GM23338 (cell line): Measurements from ENCODE around the gene SUOX. TPM values are rescaled to one million over a fixed set of nuclear protein-coding genes. Genes with fewer than 3 reads are reported as not detected.

Source experiments
- ATAC-seq: fragments of 200-7000 bp; cut with Tn5 transposase; 3 replicates; pipeline ENCODE4 v1.9.1; 2020
- DNase-seq: peaks from one replicate; pipeline ENCODE4 v3.0.0-alpha.2; 2015; ENCODE audit warnings: low spot score
- H2AFZ ChIP-seq: fragments of 200-600 bp; sonication (generic); 2 replicates; pipeline ENCODE4 v1.8.0; 2016; ENCODE audit warnings: antibody characterized with exemption, mild to moderate bottlenecking, moderate library complexity
- H3F3A ChIP-seq: fragments of 200-600 bp; sonication (generic); replicated peaks from 2 replicates; pipeline ENCODE4 v1.8.0; 2017; ENCODE audit warnings: antibody characterized with exemption, mixed run types, low read depth
- H3K27ac ChIP-seq: fragments of 200-600 bp; sonication (generic); 2 replicates; pipeline ENCODE4 v1.6.1; 2016; ENCODE audit warnings: low read depth
- H3K27me3 ChIP-seq: fragments of 200-600 bp; sonication (generic); 2 replicates; pipeline ENCODE4 v1.8.0; 2016; ENCODE audit warnings: mild to moderate bottlenecking, mixed run types, moderate library complexity; ENCODE audit not compliant: insufficient read depth
- H3K36me3 ChIP-seq: fragments of 200-600 bp; sonication (generic); 2 replicates; pipeline ENCODE4 v1.8.0; 2016; ENCODE audit warnings: mild to moderate bottlenecking; ENCODE audit not compliant: insufficient read depth
- H3K4me1 ChIP-seq: fragments of 200-600 bp; sonication (generic); 2 replicates; pipeline ENCODE4 v1.8.0; 2016; ENCODE audit warnings: mild to moderate bottlenecking, moderate library complexity; ENCODE audit not compliant: insufficient read depth
- H3K4me2 ChIP-seq: fragments of 200-600 bp; sonication (generic); 2 replicates; pipeline ENCODE4 v1.7.1; 2017; ENCODE audit warnings: mixed run types
- H3K4me3 ChIP-seq: fragments of 200-600 bp; sonication (generic); 2 replicates; pipeline ENCODE4 v1.6.1; 2016; ENCODE audit warnings: mixed run types
- H3K79me2 ChIP-seq: fragments of 200-600 bp; sonication (generic); replicated peaks from 2 replicates; pipeline ENCODE4 v1.8.0; 2017; ENCODE audit warnings: mild to moderate bottlenecking; ENCODE audit not compliant: insufficient read depth
- H3K9me2 ChIP-seq: fragments of 200-600 bp; sonication (generic); 2 replicates; pipeline ENCODE4 v1.8.0; 2017; ENCODE audit not compliant: insufficient read depth
- H4K20me1 ChIP-seq: fragments of 200-600 bp; sonication (generic); replicated peaks from 2 replicates; pipeline ENCODE4 v1.8.0; 2017; ENCODE audit warnings: mild to moderate bottlenecking; ENCODE audit not compliant: insufficient read depth
- H3K27ac Mint-ChIP-seq: 2 replicates; pipeline ENCODE4 v1.8.0; 2020; ENCODE audit warnings: inconsistent platforms, mild to moderate bottlenecking, moderate library complexity, mixed read lengths
- H3K27me3 Mint-ChIP-seq: 3 replicates; pipeline ENCODE4 v1.8.0; 2022; ENCODE audit warnings: low read depth, mild to moderate bottlenecking, moderate library complexity, mixed read lengths, inconsistent platforms; ENCODE audit not compliant: insufficient read depth, poor library complexity
- H3K36me3 Mint-ChIP-seq: 3 replicates; pipeline ENCODE4 v1.8.0; 2021; ENCODE audit warnings: low read depth, mild to moderate bottlenecking, inconsistent platforms, moderate library complexity, mixed read lengths
- H3K4me1 Mint-ChIP-seq: 3 replicates; pipeline ENCODE4 v1.8.0; 2020; ENCODE audit warnings: mild to moderate bottlenecking, inconsistent platforms, mixed read lengths
- H3K4me3 Mint-ChIP-seq: 3 replicates; pipeline ENCODE4 v1.8.0; 2021; ENCODE audit warnings: moderate library complexity, mild to moderate bottlenecking, inconsistent platforms, mixed read lengths
- H3K9me3 Mint-ChIP-seq: 3 replicates; pipeline ENCODE4 v1.8.0; 2020; ENCODE audit warnings: moderate library complexity, mild to moderate bottlenecking, inconsistent platforms, mixed read lengths
- CREB1 ChIP-seq: fragments of 250-450 bp; sonication (Bioruptor Pico); IDR thresholded peaks from 2 replicates; pipeline ENCODE4 v1.5.0; 2020; ENCODE audit warnings: low read depth, mild to moderate bottlenecking, moderate library complexity
- CTCF ChIP-seq, 2 experiments: fragments of 200-600 bp in 1 of 2; sonication (generic) in 1 of 2; conservative IDR thresholded peaks; 2 replicates each; pipeline versions ENCODE4 v1.5.1 to v1.6.1; 2016 to 2017; ENCODE audit warnings: antibody characterized with exemption in 2 of 2, low read depth in 2 of 2, mild to moderate bottlenecking in 2 of 2, moderate library complexity in 1 of 2
- EZH2 ChIP-seq: fragments of 200-600 bp; sonication (generic); IDR thresholded peaks from one replicate; pipeline ENCODE4 v1.8.0; 2017; ENCODE audit warnings: antibody characterized with exemption, mild to moderate bottlenecking, low read depth; ENCODE audit not compliant: unreplicated experiment
- EZH2phosphoT487 ChIP-seq: fragments of 200-600 bp; sonication (generic); IDR thresholded peaks from one replicate; pipeline ENCODE4 v1.8.1; 2018; ENCODE audit warnings: antibody characterized with exemption; ENCODE audit not compliant: unreplicated experiment
- JUNB ChIP-seq: IDR thresholded peaks from one replicate; pipeline ENCODE4 v1.6.1; 2016; ENCODE audit warnings: antibody characterized with exemption; ENCODE audit not compliant: unreplicated experiment
- NANOG ChIP-seq: IDR thresholded peaks from 2 replicates; pipeline ENCODE4 v1.6.1; 2016; ENCODE audit warnings: antibody characterized with exemption, borderline replicate concordance
- POLR2AphosphoS5 ChIP-seq: IDR thresholded peaks from 2 replicates; pipeline ENCODE4 v1.6.1; 2016; ENCODE audit warnings: antibody characterized with exemption, low read depth
- REST ChIP-seq: IDR thresholded peaks from one replicate; pipeline ENCODE4 v1.6.1; 2018; ENCODE audit warnings: antibody characterized with exemption; ENCODE audit not compliant: unreplicated experiment
- STAT1 ChIP-seq: IDR thresholded peaks from one replicate; pipeline ENCODE4 v1.6.1; 2016; ENCODE audit warnings: antibody characterized with exemption; ENCODE audit not compliant: unreplicated experiment
- ZNF114 ChIP-seq: fragments of 250-450 bp; sonication (Bioruptor Pico); IDR thresholded peaks from 2 replicates; pipeline ENCODE4 v1.5.0; 2020; ENCODE audit warnings: mild to moderate bottlenecking, moderate library complexity
- ZNF331 ChIP-seq: fragments of 250-450 bp; sonication (Bioruptor Pico); IDR thresholded peaks from 2 replicates; pipeline ENCODE4 v1.5.0; 2020; ENCODE audit warnings: low read depth, mild to moderate bottlenecking, moderate library complexity
- ZNF462 ChIP-seq: fragments of 250-450 bp; sonication (Bioruptor Pico); IDR thresholded peaks from 2 replicates; pipeline ENCODE4 v1.5.0; 2020; ENCODE audit warnings: mild to moderate bottlenecking, moderate library complexity
- polyA plus RNA-seq: library from polyadenylated mRNA; unstranded; fragments of >200 nt; fragmentation: Nextera tagmentation; extraction: Ambion mirVana; gene quantifications from 2 replicates; pipeline ENCODE4 v1.2.1, GENCODE V29; 2016
- total RNA-seq: library from RNA; depleted of rRNA; stranded (reverse); fragments of >200 nt; shearing (Covaris generic); gene quantifications from 2 replicates; pipeline ENCODE4 v1.2.3, GENCODE V29; 2014
- TF ChIP-seq, protein P1 (sequence below): IDR thresholded peaks from 2 replicates; pipeline ENCODE4 v1.6.1; 2016; ENCODE audit warnings: antibody characterized with exemption

The SUOX gene
- total and polyA plus RNA-seq, 2 experiments from 2014 or later: 14.0 to 27.5 TPM

DNA sequence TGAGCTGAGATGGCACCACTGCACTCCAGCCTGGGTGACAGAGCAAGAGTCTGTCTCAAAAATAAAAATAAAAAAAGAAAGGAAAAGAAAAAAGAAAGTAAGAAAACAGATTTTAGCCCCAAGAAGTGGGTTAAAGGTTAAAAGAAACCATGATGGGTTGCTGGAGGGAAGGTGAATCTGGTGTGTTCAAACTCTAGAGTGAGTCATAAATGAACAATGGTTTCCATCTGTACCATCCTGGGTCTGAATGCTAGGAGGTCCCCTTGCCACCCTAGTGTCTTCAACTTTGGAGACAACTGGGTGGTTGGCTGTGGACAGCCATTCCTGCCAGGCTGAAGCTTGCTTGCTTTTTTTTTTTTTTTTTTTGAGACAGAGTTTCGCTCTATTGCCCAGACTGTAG, 43.1 kb downstream of the SUOX start:
- no peak for ATAC-seq
- Mint-ChIP-seq H3K27me3 (peaks cover 5% of the 10 kb centered on the region), H3K36me3 (peaks cover 43% of the 10 kb centered on the region), H3K27ac (no peak overlapping the region), H3K9me3 (no peaks in the 10 kb centered on the region; the same call in 1 of the 3 replicates), H3K4me3 (no peak overlapping the region), H3K4me1 (peaks cover 40% of the 10 kb centered on the region)
- no peaks in the 10 kb centered on the region for H3K9me2 ChIP-seq
- peaks cover 23% of the 10 kb centered on the region for H3K36me3 ChIP-seq
- no peak for DNase-seq
- H3F3A ChIP-seq: peaks cover 35% of the 10 kb centered on the region
- TF ChIP-seq JUNB (no peak), ZNF114 (CRISPR knock-in tag) (no peak), EZH2phosphoT487 (no peak), ZNF462 (CRISPR knock-in tag) (no peak), POLR2AphosphoS5 (no peak), EZH2 (no peak), CTCF (conservative IDR thresholded peaks at IDR 0.05; ENCODE audit: low read depth in 2 of 2) (no peak), REST (no peak), CREB1 (CRISPR knock-in tag) (no peak), STAT1 (no peak), ZNF331 (CRISPR knock-in tag) (no peak), NANOG (no peak)
- TF ChIP-seq, protein P1, sequence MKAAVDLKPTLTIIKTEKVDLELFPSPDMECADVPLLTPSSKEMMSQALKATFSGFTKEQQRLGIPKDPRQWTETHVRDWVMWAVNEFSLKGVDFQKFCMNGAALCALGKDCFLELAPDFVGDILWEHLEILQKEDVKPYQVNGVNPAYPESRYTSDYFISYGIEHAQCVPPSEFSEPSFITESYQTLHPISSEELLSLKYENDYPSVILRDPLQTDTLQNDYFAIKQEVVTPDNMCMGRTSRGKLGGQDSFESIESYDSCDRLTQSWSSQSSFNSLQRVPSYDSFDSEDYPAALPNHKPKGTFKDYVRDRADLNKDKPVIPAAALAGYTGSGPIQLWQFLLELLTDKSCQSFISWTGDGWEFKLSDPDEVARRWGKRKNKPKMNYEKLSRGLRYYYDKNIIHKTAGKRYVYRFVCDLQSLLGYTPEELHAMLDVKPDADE: no peak
- peaks cover 19% of the 10 kb centered on the region for H4K20me1 ChIP-seq
- H3K4me2 ChIP-seq: no peak overlapping the region
- H3K27ac ChIP-seq: peak overlapping the region; percentile 97
- H3K4me1 ChIP-seq: peaks cover 25% of the 10 kb centered on the region
- no peak overlapping the region for H2AFZ ChIP-seq
- H3K4me3 ChIP-seq: no peak overlapping the region
- H3K79me2 ChIP-seq: peaks cover 21% of the 10 kb centered on the region
- no peaks in the 10 kb centered on the region for H3K27me3 ChIP-seq
